ENCODE measurements around the gene MAP6D1. TPM values are rescaled to one million over a fixed set of nuclear protein-coding genes. Genes with fewer than 3 reads are reported as not detected.
"Not testable (repeated sequence)": the region's sequence is repeated elsewhere in the genome, so short reads cannot be mapped to it uniquely, and the experiment has no call there.

The MAP6D1 gene
- total RNA-seq, 8 experiments from 2014 or later: 1.2 to 4.4 (median 2.1) TPM; not detected in 1

GRCh38 chr3:183781246-183781645 lies 44.1 kb downstream of the MAP6D1 start:
- no peak for ATAC-seq (replicated peaks in 6 of 8)
- Histone ChIP-seq H3K4me1 (replicated peaks in 1 of 2) (no peaks in the 10 kb centered on the region), H3K4me3 (no peak overlapping the region), H3K27ac (no peak overlapping the region)
- 83 to 97% (median 87%) methylated on average over 3 to 6 of the region's 6 CpGs; no CpG with 5 or more reads in 3 of the 10 experiments for WGBS, 10 experiments
- in situ Hi-C loops (cut with MboI; ENCODE audit: low pct_unique_long_range_greater_than_20kb in 2 of 9, low sequenced_read_pairs in 9 of 9, unreplicated experiment in 9 of 9): no loop called here

- in situ Hi-C loops (cut with MboI; ENCODE audit: low pct_unique_long_range_greater_than_20kb in 2 of 9, low sequenced_read_pairs in 9 of 9, unreplicated experiment in 9 of 9): no loop called here
- Histone ChIP-seq H3K4me3 (no peak overlapping the region), H3K4me1 (replicated peaks in 1 of 2) (no peaks in the 10 kb centered on the region), H3K27ac (no peak overlapping the region)
- WGBS, 10 experiments: 92 to 100% (median 100%) methylated on average over 2 to 14 of the region's 14 CpGs
- no peak for ATAC-seq (replicated peaks in 6 of 8)
Measured at GRCh38 chr3:183779896-183780465, 45.4 kb downstream of the MAP6D1 start.

GRCh38 chr3:183777016-183777618 lies 48.3 kb downstream of the MAP6D1 start:
- in situ Hi-C loops (cut with MboI; ENCODE audit: low pct_unique_long_range_greater_than_20kb in 2 of 9, low sequenced_read_pairs in 9 of 9, unreplicated experiment in 9 of 9): no loop called here
- WGBS, 10 experiments: 20 to 100% (median 94%) methylated on average over 1 to 4 of the region's 4 CpGs; no CpG with 5 or more reads in 1 of the 10 experiments
- Histone ChIP-seq H3K4me1 (replicated peaks in 1 of 2) (no peaks in the 10 kb centered on the region), H3K4me3 (no peak overlapping the region), H3K27ac (no peak overlapping the region)
- no peak for ATAC-seq (replicated peaks in 6 of 8)

GRCh38 chr3:183776451-183776850 lies 48.9 kb downstream of the MAP6D1 start:
- WGBS, 10 experiments: 80 to 90% methylated on average over 1 to 3 of the region's 5 CpGs; no CpG with 5 or more reads in 8 of the 10 experiments
- in situ Hi-C loops (cut with MboI; ENCODE audit: low pct_unique_long_range_greater_than_20kb in 2 of 9, low sequenced_read_pairs in 9 of 9, unreplicated experiment in 9 of 9); H3K4me1 ChIP-seq (replicated peaks in 1 of 2); H3K27ac ChIP-seq; H3K4me3 ChIP-seq; ATAC-seq (replicated peaks in 6 of 8): not testable (repeated sequence)

GRCh38 chr3:183775781-183776180 lies 49.6 kb downstream of the MAP6D1 start:
- H3K27ac ChIP-seq: no peak overlapping the region
- in situ Hi-C loops (cut with MboI; ENCODE audit: low pct_unique_long_range_greater_than_20kb in 2 of 9, low sequenced_read_pairs in 9 of 9, unreplicated experiment in 9 of 9): no loop called here
- peak in 3 of 8 experiments; percentile 26 to 31 (median 31) for ATAC-seq (replicated peaks in 6 of 8)
- 100% methylated on average over 1 of the region's 5 CpGs; no CpG with 5 or more reads in 8 of the 10 experiments for WGBS, 10 experiments
- no peak overlapping the region for H3K4me3 ChIP-seq
- no peaks in the 10 kb centered on the region for H3K4me1 ChIP-seq (replicated peaks in 1 of 2)

- ATAC-seq (replicated peaks in 6 of 8): no peak
- no peak overlapping the region for H3K4me3 ChIP-seq
- WGBS, 10 experiments: 52 to 100% (median 83%) methylated on average over 1 to 3 of the region's 3 CpGs; no CpG with 5 or more reads in 2 of the 10 experiments
- H3K27ac ChIP-seq: no peak overlapping the region
- H3K4me1 ChIP-seq (replicated peaks in 1 of 2): no peaks in the 10 kb centered on the region
- in situ Hi-C loops (cut with MboI; ENCODE audit: low pct_unique_long_range_greater_than_20kb in 2 of 9, low sequenced_read_pairs in 9 of 9, unreplicated experiment in 9 of 9): loop anchor here in 4 of 9 experiments (25.0 kb wide), 2 partner anchors 287 to 312 kb away; no protein-coding TSS in a partner anchor
Measured at GRCh38 chr3:183774631-183775030, 50.7 kb downstream of the MAP6D1 start.

- ATAC-seq (replicated peaks in 6 of 8): no peak
- in situ Hi-C loops (cut with MboI; ENCODE audit: low pct_unique_long_range_greater_than_20kb in 2 of 9, low sequenced_read_pairs in 9 of 9, unreplicated experiment in 9 of 9): loop anchor here in 4 of 9 experiments (25.0 kb wide), 2 partner anchors 282 to 307 kb away; no protein-coding TSS in a partner anchor
- Histone ChIP-seq H3K4me3 (no peak overlapping the region), H3K27ac (no peak overlapping the region), H3K4me1 (replicated peaks in 1 of 2) (no peaks in the 10 kb centered on the region)
- whole genome bisulfite sequencing, 10 experiments: 93 to 100% (median 97%) methylated on average over 2 to 9 of the region's 9 CpGs; no CpG with 5 or more reads in 1 of the 10 experiments
Measured at GRCh38 chr3:183769453-183769852, 55.9 kb downstream of the MAP6D1 start.

GRCh38 chr3:183768114-183768513 lies 57.3 kb downstream of the MAP6D1 start:
- in situ Hi-C loops (cut with MboI; ENCODE audit: low pct_unique_long_range_greater_than_20kb in 2 of 9, low sequenced_read_pairs in 9 of 9, unreplicated experiment in 9 of 9): loop anchor here in 4 of 9 experiments (25.0 kb wide), 2 partner anchors 281 to 306 kb away; no protein-coding TSS in a partner anchor
- Histone ChIP-seq H3K4me3 (no peak overlapping the region), H3K27ac (no peak overlapping the region), H3K4me1 (replicated peaks in 1 of 2) (no peaks in the 10 kb centered on the region)
- 83 to 100% (median 94%) methylated on average over 2 to 8 of the region's 8 CpGs; no CpG with 5 or more reads in 2 of the 10 experiments for WGBS, 10 experiments
- no peak for ATAC-seq (replicated peaks in 6 of 8)

- WGBS, 10 experiments: 40 to 90% (median 87%) methylated on average over 1 to 4 of the region's 9 CpGs; no CpG with 5 or more reads in 5 of the 10 experiments
- in situ Hi-C loops (cut with MboI; ENCODE audit: low pct_unique_long_range_greater_than_20kb in 2 of 9, low sequenced_read_pairs in 9 of 9, unreplicated experiment in 9 of 9): loop anchor here in 4 of 9 experiments (25.0 kb wide), 2 partner anchors 280 to 305 kb away; no protein-coding TSS in a partner anchor
- H3K27ac ChIP-seq: no peak overlapping the region
Measured at GRCh38 chr3:183766745-183767606, 58.4 kb downstream of the MAP6D1 start.

GRCh38 chr3:183766107-183766506 lies 59.3 kb downstream of the MAP6D1 start:
- in situ Hi-C loops (cut with MboI; ENCODE audit: low pct_unique_long_range_greater_than_20kb in 2 of 9, low sequenced_read_pairs in 9 of 9, unreplicated experiment in 9 of 9): loop anchor here in 4 of 9 experiments (25.0 kb wide), 2 partner anchors 279 to 304 kb away; no protein-coding TSS in a partner anchor
- no peak overlapping the region for H3K4me3 ChIP-seq
- H3K27ac ChIP-seq: no peak overlapping the region
- no peak for ATAC-seq (replicated peaks in 6 of 8)
- H3K4me1 ChIP-seq (replicated peaks in 1 of 2): no peaks in the 10 kb centered on the region

More at GRCh38 chr3:183766745-183767606, 58.4 kb downstream of the MAP6D1 start:
- Histone ChIP-seq H3K4me1 (replicated peaks in 1 of 2) (no peaks in the 10 kb centered on the region), H3K4me3 (no peak overlapping the region)
- ATAC-seq (replicated peaks in 6 of 8): peak; percentile 61 to 97 (median 75)

Measured in motor neuron (in vitro differentiated cells).